Activated CD8-positive, alpha-beta T cell treated with anti-CD3 and anti-CD28 coated beads, Interleukin-2, amount 10 ng/mL, durations not matched to agents 7 days and 5 days (primary cell): ENCODE data around the gene STAT3. TPM values are rescaled to one million over a fixed set of nuclear protein-coding genes. Genes with fewer than 3 reads are reported as not detected.

Experiments used
- ATAC-seq: fragments of 150-1000 bp; cut with Tn5 transposase; one replicate; pipeline ENCODE4 v1.10.0; 2021; ENCODE audit warnings: moderate library complexity
- CTCF ChIA-PET: fragments of 350-600 bp; sonication (Branson Sonifier 250); formaldehyde crosslinking; loops from one replicate; lab custom pipeline; 2021; ENCODE audit warnings: antibody characterized with exemption; lab: Charles Lee
- POLR2A ChIA-PET: fragments of 350-600 bp; sonication (Branson Sonifier 250); formaldehyde crosslinking; loops from one replicate; lab custom pipeline; 2021; ENCODE audit warnings: antibody characterized with exemption; lab: Charles Lee
- DNase-seq: peaks from one replicate; pipeline ENCODE4 v3.0.0-alpha.2; 2020
- H3K27ac Mint-ChIP-seq: one replicate; pipeline ENCODE4 v1.8.0; 2021; ENCODE audit warnings: mild to moderate bottlenecking, mixed read lengths
- H3K27me3 Mint-ChIP-seq: one replicate; pipeline ENCODE4 v1.8.0; 2021; ENCODE audit warnings: low read depth, mixed read lengths
- H3K36me3 Mint-ChIP-seq: one replicate; pipeline ENCODE4 v1.8.0; 2021; ENCODE audit warnings: low read depth, mixed read lengths
- H3K4me1 Mint-ChIP-seq: one replicate; pipeline ENCODE4 v1.8.0; 2021; ENCODE audit warnings: low read depth, mixed read lengths
- H3K4me3 Mint-ChIP-seq: one replicate; pipeline ENCODE4 v1.8.0; 2021; ENCODE audit warnings: mild to moderate bottlenecking, mixed read lengths
- H3K9me3 Mint-ChIP-seq: one replicate; pipeline ENCODE4 v1.8.0; 2022; ENCODE audit warnings: mixed read lengths; ENCODE audit not compliant: insufficient read depth
- total RNA-seq, 2 experiments: library from RNA; stranded (reverse); gene quantifications; one replicate each; pipeline ENCODE4 v1.2.3, GENCODE V29; 2021

The STAT3 gene
- total RNA-seq, 2 experiments from 2014 or later, result 94.7 to 101 TPM

- peaks cover 62% of the 10 kb centered on the region for H3K36me3 Mint-ChIP-seq
- CTCF ChIA-PET, result interaction anchor here (0.8 to 19.4 kb wide), 12 partner anchors 8 to 213 kb away, joined by 3 to 666 read pairs (median 4); partner anchors contain the start of gene STAT3
- no peak for ATAC-seq
- H3K4me3 Mint-ChIP-seq, result peak overlapping the region; percentile 20
- H3K27me3 Mint-ChIP-seq, result no peaks in the 10 kb centered on the region
- DNase-seq, result no peak
- H3K9me3 Mint-ChIP-seq, result no peaks in the 10 kb centered on the region
- peaks cover 64% of the 10 kb centered on the region for H3K4me1 Mint-ChIP-seq
- H3K27ac Mint-ChIP-seq, result peak overlapping the region; percentile 77
- POLR2A ChIA-PET, result interaction anchor here (0.7 to 2.0 kb wide), 6 partner anchors 26 to 92 kb away, joined by 3 to 5 read pairs (median 4); partner anchors contain the start of genes STAT3 and STAT5A
Measured at GRCh38 chr17:42313773-42314566, 74.3 kb downstream of the STAT3 start.

GRCh38 chr17:42313389-42313772 lies 74.9 kb downstream of the STAT3 start:
- ATAC-seq, result no peak
- Mint-ChIP-seq H3K4me3 (no peak overlapping the region), H3K9me3 (no peaks in the 10 kb centered on the region), H3K4me1 (peaks cover 62% of the 10 kb centered on the region), H3K36me3 (peaks cover 61% of the 10 kb centered on the region), H3K27me3 (no peaks in the 10 kb centered on the region), H3K27ac (peak overlapping the region; percentile 77)
- DNase-seq, result no peak
- ChIA-PET POLR2A (interaction anchor here (0.8 to 2.0 kb wide), 3 partner anchors 25 to 91 kb away, joined by 3 to 5 read pairs (median 4); partner anchors contain the start of gene STAT5A), CTCF (interaction anchor here (0.8 to 19.4 kb wide), 12 partner anchors 8 to 214 kb away, joined by 3 to 666 read pairs (median 6); partner anchors contain the start of gene STAT3)

GRCh38 chr17:42312285-42313130 lies 75.7 kb downstream of the STAT3 start:
- peak; percentile 77 for ATAC-seq
- ChIA-PET POLR2A (interaction anchor here (0.6 to 2.0 kb wide), 10 partner anchors 24 to 215 kb away, joined by 3 to 8 read pairs (median 4); partner anchors contain the start of genes STAT3 and STAT5A), CTCF (interaction anchor here (0.7 to 19.4 kb wide), 36 partner anchors 9 to 216 kb away, joined by 3 to 666 read pairs (median 3); partner anchors contain the start of genes GHDC, KCNH4, STAT3 and STAT5A)

GRCh38 chr17:42312035-42312284 lies 76.3 kb downstream of the STAT3 start:
- H3K27ac Mint-ChIP-seq, result peak overlapping the region; percentile 42
- CTCF ChIA-PET, result interaction anchor here (0.7 to 19.4 kb wide), 25 partner anchors 10 to 217 kb away, joined by 3 to 666 read pairs (median 4); partner anchors contain the start of genes GHDC, KCNH4, STAT3 and STAT5A
- H3K4me3 Mint-ChIP-seq, result peak overlapping the region; percentile 39
- ATAC-seq (no peak), DNase-seq (no peak)
- peaks cover 58% of the 10 kb centered on the region for H3K4me1 Mint-ChIP-seq
- H3K27me3 Mint-ChIP-seq, result no peaks in the 10 kb centered on the region
- peaks cover 65% of the 10 kb centered on the region for H3K36me3 Mint-ChIP-seq
- POLR2A ChIA-PET, result interaction anchor here (0.6 to 2.0 kb wide), 9 partner anchors 24 to 216 kb away, joined by 3 to 8 read pairs (median 4); partner anchors contain the start of genes STAT3 and STAT5A
- H3K9me3 Mint-ChIP-seq, result no peaks in the 10 kb centered on the region

More at GRCh38 chr17:42312285-42313130, 75.7 kb downstream of the STAT3 start:
- Mint-ChIP-seq H3K27me3 (no peaks in the 10 kb centered on the region), H3K9me3 (no peaks in the 10 kb centered on the region), H3K27ac (peak overlapping the region; percentile 67), H3K4me1 (peaks cover 60% of the 10 kb centered on the region), H3K4me3 (peak overlapping the region; percentile 39), H3K36me3 (peaks cover 65% of the 10 kb centered on the region)
- DNase-seq, result peak; percentile 85

GRCh38 chr17:42311240-42312034 lies 76.8 kb downstream of the STAT3 start:
- H3K4me1 Mint-ChIP-seq, result peaks cover 58% of the 10 kb centered on the region

GRCh38 chr17:42310787-42311215 lies 77.4 kb downstream of the STAT3 start:
- H3K9me3 Mint-ChIP-seq, result no peaks in the 10 kb centered on the region
- ATAC-seq (no peak), DNase-seq (no peak)
- H3K4me3 Mint-ChIP-seq, result no peak overlapping the region
- H3K36me3 Mint-ChIP-seq, result peaks cover 69% of the 10 kb centered on the region
- peak overlapping the region; percentile 37 for H3K27ac Mint-ChIP-seq
- no peaks in the 10 kb centered on the region for H3K27me3 Mint-ChIP-seq
- ChIA-PET POLR2A (interaction anchor here (0.6 to 1.6 kb wide), 3 partner anchors 14 to 88 kb away, joined by 3 to 6 read pairs (median 4); partner anchors contain the start of gene STAT5A), CTCF (interaction anchor here (0.9 to 19.4 kb wide), 9 partner anchors 9 to 347 kb away, joined by 3 to 666 read pairs (median 11); partner anchors contain the start of gene STAT3)
- peaks cover 60% of the 10 kb centered on the region for H3K4me1 Mint-ChIP-seq

More at GRCh38 chr17:42311240-42312034, 76.8 kb downstream of the STAT3 start:
- POLR2A ChIA-PET, result interaction anchor here (0.6 to 2.0 kb wide), 8 partner anchors 23 to 216 kb away, joined by 3 to 8 read pairs (median 4); partner anchors contain the start of genes STAT3 and STAT5A
- ATAC-seq, result no peak
- Mint-ChIP-seq H3K27me3 (no peaks in the 10 kb centered on the region), H3K4me3 (peak overlapping the region; percentile 39), H3K9me3 (no peaks in the 10 kb centered on the region), H3K27ac (peak overlapping the region; percentile 69), H3K36me3 (peaks cover 68% of the 10 kb centered on the region)
- CTCF ChIA-PET, result interaction anchor here (0.7 to 19.4 kb wide), 20 partner anchors 10 to 216 kb away, joined by 3 to 666 read pairs (median 5); partner anchors contain the start of genes GHDC, STAT3 and STAT5A
- no peak for DNase-seq

GRCh38 chr17:42309986-42310786 lies 78.1 kb downstream of the STAT3 start:
- ChIA-PET CTCF (interaction anchor here (0.6 to 19.4 kb wide), 10 partner anchors 10 to 347 kb away, joined by 3 to 666 read pairs (median 8); partner anchors contain the start of gene STAT3), POLR2A (interaction anchor here (0.6 to 1.6 kb wide), 3 partner anchors 13 to 88 kb away, joined by 3 to 6 read pairs (median 4); partner anchors contain the start of gene STAT5A)
- H3K4me3 Mint-ChIP-seq, result no peak overlapping the region
- H3K4me1 Mint-ChIP-seq, result peaks cover 55% of the 10 kb centered on the region
- ATAC-seq, result no peak
- no peaks in the 10 kb centered on the region for H3K9me3 Mint-ChIP-seq
- peaks cover 65% of the 10 kb centered on the region for H3K36me3 Mint-ChIP-seq
- no peaks in the 10 kb centered on the region for H3K27me3 Mint-ChIP-seq
- H3K27ac Mint-ChIP-seq, result no peak overlapping the region
- no peak for DNase-seq

- ATAC-seq (no peak), DNase-seq (no peak)
- Mint-ChIP-seq H3K36me3 (peaks cover 70% of the 10 kb centered on the region), H3K27ac (no peak overlapping the region), H3K4me3 (no peak overlapping the region), H3K27me3 (no peaks in the 10 kb centered on the region), H3K9me3 (no peaks in the 10 kb centered on the region), H3K4me1 (peaks cover 49% of the 10 kb centered on the region)
- CTCF ChIA-PET, result interaction anchor here (1.0 to 19.4 kb wide), 5 partner anchors 13 to 95 kb away, joined by 3 to 666 read pairs (median 11); partner anchors contain the start of gene STAT5A
- POLR2A ChIA-PET, result interaction anchor here (0.7 to 1.2 kb wide), 3 partner anchors 9 to 79 kb away, joined by 3 read pairs; partner anchors contain the start of gene STAT3
Measured at GRCh38 chr17:42309142-42309541, 79.1 kb downstream of the STAT3 start.

GRCh38 chr17:42308446-42308845 lies 79.8 kb downstream of the STAT3 start:
- ATAC-seq (no peak), DNase-seq (no peak)
- H3K4me1 Mint-ChIP-seq, result peaks cover 42% of the 10 kb centered on the region
- H3K36me3 Mint-ChIP-seq, result peaks cover 71% of the 10 kb centered on the region
- POLR2A ChIA-PET, result interaction anchor here (1.2 kb wide), 2 partner anchors 10 to 80 kb away, joined by 3 read pairs; partner anchors contain the start of gene STAT3
- H3K4me3 Mint-ChIP-seq, result no peak overlapping the region
- no peak overlapping the region for H3K27ac Mint-ChIP-seq
- CTCF ChIA-PET, result interaction anchor here (1.0 to 19.4 kb wide), 5 partner anchors 14 to 96 kb away, joined by 3 to 666 read pairs (median 5); partner anchors contain the start of gene STAT5A
- no peaks in the 10 kb centered on the region for H3K9me3 Mint-ChIP-seq
- no peaks in the 10 kb centered on the region for H3K27me3 Mint-ChIP-seq
